Stimulated activated CD8-positive, alpha-beta memory T cell treated with anti-CD3 and anti-CD28 coated beads, Interleukin-15, amount 100 ng/mL, for 4 hours (primary cell): ENCODE data around the gene CALML3.

Experiments used
- DNase-seq, 2 donors: peaks; one replicate each; pipeline ENCODE4 v3.0.0-alpha.2; 2020; ENCODE audit warnings: low read depth in 2 of 2

Gene CALML3

GRCh38 chr10:5491477-5491876, 33.3 kb upstream of the CALML3 start:
- DNase-seq, result no peak

- DNase-seq, result no peak
Measured at GRCh38 chr10:5492322-5492855, 32.4 kb upstream of the CALML3 start.

GRCh38 chr10:5492929-5493576, 31.7 kb upstream of the CALML3 start:
- no peak for DNase-seq

GRCh38 chr10:5493691-5494090, 31.1 kb upstream of the CALML3 start:
- DNase-seq, result no peak

- no peak for DNase-seq
Measured at GRCh38 chr10:5494611-5495010, 30.1 kb upstream of the CALML3 start.

- no peak for DNase-seq
Measured at GRCh38 chr10:5496261-5497250, 28.2 kb upstream of the CALML3 start.

- no peak for DNase-seq
Measured at GRCh38 chr10:5497289-5497688, 27.5 kb upstream of the CALML3 start.

- no peak for DNase-seq
Measured at GRCh38 chr10:5497948-5498730, 26.6 kb upstream of the CALML3 start.

GRCh38 chr10:5498791-5499492, 25.8 kb upstream of the CALML3 start:
- no peak for DNase-seq

- DNase-seq, result no peak
Measured at GRCh38 chr10:5499493-5500140, 25.1 kb upstream of the CALML3 start, which contains the start of gene CALML5. Gene CALML5, minus strand, starts transcription at chr10:5499570. Its CDS starts 132 bp downstream, at chr10:5499438.

GRCh38 chr10:5500162-5500670, 24.5 kb upstream of the CALML3 start:
- DNase-seq, result no peak

GRCh38 chr10:5500910-5501309, 23.9 kb upstream of the CALML3 start:
- no peak for DNase-seq

- DNase-seq, result no peak
Measured at GRCh38 chr10:5502061-5502521, 22.7 kb upstream of the CALML3 start.

- no peak for DNase-seq
Measured at GRCh38 chr10:5502571-5503476, 21.9 kb upstream of the CALML3 start.

- no peak for DNase-seq
Measured at GRCh38 chr10:5503477-5503835, 21.3 kb upstream of the CALML3 start.

GRCh38 chr10:5504146-5505072, 20.4 kb upstream of the CALML3 start:
- DNase-seq, result no peak

GRCh38 chr10:5506246-5506645, 18.5 kb upstream of the CALML3 start:
- no peak for DNase-seq
